Progenitor cell of endocrine pancreas (in vitro differentiated cells): ENCODE results near the gene C11orf21. TPM values are rescaled to one million over a fixed set of nuclear protein-coding genes. Genes with fewer than 3 reads are reported as not detected.
A peak's percentile ranks its signal among the peaks of the same experiment; 100 is the strongest.

Source experiments
- DNase-seq: peaks from one replicate; pipeline ENCODE4 v3.0.0; 2021; ENCODE audit warnings: low spot score; ENCODE audit not compliant: unreplicated experiment
- H3K27ac Mint-ChIP-seq: 2 replicates; pipeline ENCODE4 v1.8.0; 2021; ENCODE audit warnings: mild to moderate bottlenecking, moderate library complexity, mixed read lengths
- H3K27me3 Mint-ChIP-seq: 2 replicates; pipeline ENCODE4 v1.8.0; 2021; ENCODE audit warnings: mixed read lengths
- H3K36me3 Mint-ChIP-seq: 2 replicates; pipeline ENCODE4 v1.8.0; 2022; ENCODE audit warnings: mixed read lengths; ENCODE audit not compliant: insufficient read depth
- H3K4me1 Mint-ChIP-seq: 2 replicates; pipeline ENCODE4 v1.8.0; 2021; ENCODE audit warnings: low read depth, mixed read lengths
- H3K4me3 Mint-ChIP-seq: 2 replicates; pipeline ENCODE4 v1.8.0; 2021; ENCODE audit warnings: low read depth, mild to moderate bottlenecking, moderate library complexity, mixed read lengths
- H3K9me3 Mint-ChIP-seq: 2 replicates; pipeline ENCODE4 v1.8.0; 2021; ENCODE audit warnings: low read depth, mixed read lengths
- CTCF ChIP-seq: fragments of 200-600 bp; sonication (generic); IDR thresholded peaks from one replicate; pipeline ENCODE4 v1.5.0; 2021; ENCODE audit warnings: antibody characterized with exemption, mild to moderate bottlenecking; ENCODE audit not compliant: unreplicated experiment
- total RNA-seq: library from RNA; stranded (reverse); gene quantifications from 2 replicates; pipeline ENCODE4 v1.2.1, GENCODE V29; 2021

The C11orf21 gene
- total RNA-seq, 1 donor from 2014 or later = 0.69 TPM

- TF ChIP-seq CTCF = no peak
- Mint-ChIP-seq H3K27me3 (peaks cover 7% of the 10 kb centered on the region), H3K4me1 (peaks cover 6% of the 10 kb centered on the region), H3K27ac (no peak overlapping the region), H3K36me3 (no peaks in the 10 kb centered on the region), H3K4me3 (no peak overlapping the region), H3K9me3 (no peaks in the 10 kb centered on the region)
- no peak for DNase-seq
These were observed 5.3 kb upstream of the C11orf21 start for GRCh38 chr11:2306877-2307500.

- H3K9me3 Mint-ChIP-seq = no peaks in the 10 kb centered on the region
- no peak for DNase-seq
- H3K4me3 Mint-ChIP-seq = no peak overlapping the region
- H3K27me3 Mint-ChIP-seq = peaks cover 7% of the 10 kb centered on the region
- H3K27ac Mint-ChIP-seq = no peak overlapping the region
- H3K36me3 Mint-ChIP-seq = no peaks in the 10 kb centered on the region
- peaks cover 6% of the 10 kb centered on the region for H3K4me1 Mint-ChIP-seq
- TF ChIP-seq CTCF = no peak
These were observed 4.7 kb upstream of the C11orf21 start for GRCh38 chr11:2306452-2306823.

- Mint-ChIP-seq H3K36me3 (no peaks in the 10 kb centered on the region), H3K4me1 (peaks cover 6% of the 10 kb centered on the region), H3K27me3 (peaks cover 7% of the 10 kb centered on the region), H3K4me3 (no peak overlapping the region), H3K9me3 (no peaks in the 10 kb centered on the region), H3K27ac (no peak overlapping the region)
- TF ChIP-seq CTCF = no peak
- DNase-seq = no peak
These were observed 4.2 kb upstream of the C11orf21 start for GRCh38 chr11:2305788-2306451.

GRCh38 chr11:2305140-2305778, 3.5 kb upstream of the C11orf21 start:
- DNase-seq = peak; percentile 67
- peaks cover 7% of the 10 kb centered on the region for H3K27me3 Mint-ChIP-seq
- peaks cover 6% of the 10 kb centered on the region for H3K4me1 Mint-ChIP-seq
- TF ChIP-seq CTCF = peak; percentile 77
- no peak overlapping the region for H3K4me3 Mint-ChIP-seq
- H3K36me3 Mint-ChIP-seq = no peaks in the 10 kb centered on the region
- H3K9me3 Mint-ChIP-seq = no peaks in the 10 kb centered on the region
- H3K27ac Mint-ChIP-seq = no peak overlapping the region

- H3K27me3 Mint-ChIP-seq = peaks cover 7% of the 10 kb centered on the region
- no peak for DNase-seq
- no peaks in the 10 kb centered on the region for H3K9me3 Mint-ChIP-seq
- no peak overlapping the region for H3K27ac Mint-ChIP-seq
- TF ChIP-seq CTCF = no peak
- no peaks in the 10 kb centered on the region for H3K36me3 Mint-ChIP-seq
- H3K4me3 Mint-ChIP-seq = no peak overlapping the region
- peaks cover 6% of the 10 kb centered on the region for H3K4me1 Mint-ChIP-seq
These were observed 2.9 kb upstream of the C11orf21 start for GRCh38 chr11:2304506-2305139.
